GM23338 (cell line): ENCODE data around the gene DDR2. TPM values are rescaled to one million over a fixed set of nuclear protein-coding genes. Genes with fewer than 3 reads are reported as not detected.

ENCODE experiments used
- ATAC-seq: fragments of 200-7000 bp; cut with Tn5 transposase; 3 replicates; pipeline ENCODE4 v1.9.1; 2020
- DNase-seq: peaks from one replicate; pipeline ENCODE4 v3.0.0-alpha.2; 2015; ENCODE audit warnings: low spot score
- H2AFZ ChIP-seq: fragments of 200-600 bp; sonication (generic); 2 replicates; pipeline ENCODE4 v1.8.0; 2016; ENCODE audit warnings: antibody characterized with exemption, mild to moderate bottlenecking, moderate library complexity
- H3F3A ChIP-seq: fragments of 200-600 bp; sonication (generic); replicated peaks from 2 replicates; pipeline ENCODE4 v1.8.0; 2017; ENCODE audit warnings: antibody characterized with exemption, mixed run types, low read depth
- H3K27ac ChIP-seq: fragments of 200-600 bp; sonication (generic); 2 replicates; pipeline ENCODE4 v1.6.1; 2016; ENCODE audit warnings: low read depth
- H3K27me3 ChIP-seq: fragments of 200-600 bp; sonication (generic); 2 replicates; pipeline ENCODE4 v1.8.0; 2016; ENCODE audit warnings: mild to moderate bottlenecking, mixed run types, moderate library complexity; ENCODE audit not compliant: insufficient read depth
- H3K36me3 ChIP-seq: fragments of 200-600 bp; sonication (generic); 2 replicates; pipeline ENCODE4 v1.8.0; 2016; ENCODE audit warnings: mild to moderate bottlenecking; ENCODE audit not compliant: insufficient read depth
- H3K4me1 ChIP-seq: fragments of 200-600 bp; sonication (generic); 2 replicates; pipeline ENCODE4 v1.8.0; 2016; ENCODE audit warnings: mild to moderate bottlenecking, moderate library complexity; ENCODE audit not compliant: insufficient read depth
- H3K4me2 ChIP-seq: fragments of 200-600 bp; sonication (generic); 2 replicates; pipeline ENCODE4 v1.7.1; 2017; ENCODE audit warnings: mixed run types
- H3K4me3 ChIP-seq: fragments of 200-600 bp; sonication (generic); 2 replicates; pipeline ENCODE4 v1.6.1; 2016; ENCODE audit warnings: mixed run types
- H3K79me2 ChIP-seq: fragments of 200-600 bp; sonication (generic); replicated peaks from 2 replicates; pipeline ENCODE4 v1.8.0; 2017; ENCODE audit warnings: mild to moderate bottlenecking; ENCODE audit not compliant: insufficient read depth
- H3K9me2 ChIP-seq: fragments of 200-600 bp; sonication (generic); 2 replicates; pipeline ENCODE4 v1.8.0; 2017; ENCODE audit not compliant: insufficient read depth
- H4K20me1 ChIP-seq: fragments of 200-600 bp; sonication (generic); replicated peaks from 2 replicates; pipeline ENCODE4 v1.8.0; 2017; ENCODE audit warnings: mild to moderate bottlenecking; ENCODE audit not compliant: insufficient read depth
- H3K27ac Mint-ChIP-seq: 2 replicates; pipeline ENCODE4 v1.8.0; 2020; ENCODE audit warnings: inconsistent platforms, mild to moderate bottlenecking, moderate library complexity, mixed read lengths
- H3K27me3 Mint-ChIP-seq: 3 replicates; pipeline ENCODE4 v1.8.0; 2022; ENCODE audit warnings: low read depth, mild to moderate bottlenecking, moderate library complexity, mixed read lengths, inconsistent platforms; ENCODE audit not compliant: insufficient read depth, poor library complexity
- H3K36me3 Mint-ChIP-seq: 3 replicates; pipeline ENCODE4 v1.8.0; 2021; ENCODE audit warnings: low read depth, mild to moderate bottlenecking, inconsistent platforms, moderate library complexity, mixed read lengths
- H3K4me1 Mint-ChIP-seq: 3 replicates; pipeline ENCODE4 v1.8.0; 2020; ENCODE audit warnings: mild to moderate bottlenecking, inconsistent platforms, mixed read lengths
- H3K4me3 Mint-ChIP-seq: 3 replicates; pipeline ENCODE4 v1.8.0; 2021; ENCODE audit warnings: moderate library complexity, mild to moderate bottlenecking, inconsistent platforms, mixed read lengths
- H3K9me3 Mint-ChIP-seq: 3 replicates; pipeline ENCODE4 v1.8.0; 2020; ENCODE audit warnings: moderate library complexity, mild to moderate bottlenecking, inconsistent platforms, mixed read lengths
- CREB1 ChIP-seq: fragments of 250-450 bp; sonication (Bioruptor Pico); IDR thresholded peaks from 2 replicates; pipeline ENCODE4 v1.5.0; 2020; ENCODE audit warnings: low read depth, mild to moderate bottlenecking, moderate library complexity
- CTCF ChIP-seq, 2 experiments: fragments of 200-600 bp in 1 of 2; sonication (generic) in 1 of 2; conservative IDR thresholded peaks; 2 replicates each; pipeline versions ENCODE4 v1.5.1 to v1.6.1; 2016 to 2017; ENCODE audit warnings: antibody characterized with exemption in 2 of 2, low read depth in 2 of 2, mild to moderate bottlenecking in 2 of 2, moderate library complexity in 1 of 2
- ETS1 ChIP-seq: IDR thresholded peaks from 2 replicates; pipeline ENCODE4 v1.6.1; 2016; ENCODE audit warnings: antibody characterized with exemption
- EZH2 ChIP-seq: fragments of 200-600 bp; sonication (generic); IDR thresholded peaks from one replicate; pipeline ENCODE4 v1.8.0; 2017; ENCODE audit warnings: antibody characterized with exemption, mild to moderate bottlenecking, low read depth; ENCODE audit not compliant: unreplicated experiment
- EZH2phosphoT487 ChIP-seq: fragments of 200-600 bp; sonication (generic); IDR thresholded peaks from one replicate; pipeline ENCODE4 v1.8.1; 2018; ENCODE audit warnings: antibody characterized with exemption; ENCODE audit not compliant: unreplicated experiment
- JUNB ChIP-seq: IDR thresholded peaks from one replicate; pipeline ENCODE4 v1.6.1; 2016; ENCODE audit warnings: antibody characterized with exemption; ENCODE audit not compliant: unreplicated experiment
- NANOG ChIP-seq: IDR thresholded peaks from 2 replicates; pipeline ENCODE4 v1.6.1; 2016; ENCODE audit warnings: antibody characterized with exemption, borderline replicate concordance
- POLR2AphosphoS5 ChIP-seq: IDR thresholded peaks from 2 replicates; pipeline ENCODE4 v1.6.1; 2016; ENCODE audit warnings: antibody characterized with exemption, low read depth
- STAT1 ChIP-seq: IDR thresholded peaks from one replicate; pipeline ENCODE4 v1.6.1; 2016; ENCODE audit warnings: antibody characterized with exemption; ENCODE audit not compliant: unreplicated experiment
- ZNF114 ChIP-seq: fragments of 250-450 bp; sonication (Bioruptor Pico); IDR thresholded peaks from 2 replicates; pipeline ENCODE4 v1.5.0; 2020; ENCODE audit warnings: mild to moderate bottlenecking, moderate library complexity
- ZNF331 ChIP-seq: fragments of 250-450 bp; sonication (Bioruptor Pico); IDR thresholded peaks from 2 replicates; pipeline ENCODE4 v1.5.0; 2020; ENCODE audit warnings: low read depth, mild to moderate bottlenecking, moderate library complexity
- ZNF462 ChIP-seq: fragments of 250-450 bp; sonication (Bioruptor Pico); IDR thresholded peaks from 2 replicates; pipeline ENCODE4 v1.5.0; 2020; ENCODE audit warnings: mild to moderate bottlenecking, moderate library complexity
- polyA plus RNA-seq: library from polyadenylated mRNA; unstranded; fragments of >200 nt; fragmentation: Nextera tagmentation; extraction: Ambion mirVana; gene quantifications from 2 replicates; pipeline ENCODE4 v1.2.1, GENCODE V29; 2016
- total RNA-seq: library from RNA; depleted of rRNA; stranded (reverse); fragments of >200 nt; shearing (Covaris generic); gene quantifications from 2 replicates; pipeline ENCODE4 v1.2.3, GENCODE V29; 2014
- TF ChIP-seq, protein P1 (sequence below): IDR thresholded peaks from one replicate; pipeline ENCODE4 v1.6.1; 2018; ENCODE audit warnings: antibody characterized with exemption; ENCODE audit not compliant: unreplicated experiment

Gene DDR2
- total and polyA plus RNA-seq, 2 experiments from 2014 or later: 0.66 to 1.8 TPM

- no peak overlapping the region for H3K4me3 ChIP-seq
- H3K4me3 Mint-ChIP-seq: no peak overlapping the region
- TF ChIP-seq ZNF462 (no peak), ETS1 (no peak), NANOG (no peak), CTCF (conservative IDR thresholded peaks at IDR 0.05; ENCODE audit: low read depth in 2 of 2) (no peak), ZNF331 (CRISPR knock-in tag) (no peak), JUNB (no peak), EZH2phosphoT487 (no peak), EZH2 (no peak), ZNF114 (no peak), CREB1 (CRISPR knock-in tag) (no peak), POLR2AphosphoS5 (no peak), STAT1 (no peak)
- TF ChIP-seq, protein P1, sequence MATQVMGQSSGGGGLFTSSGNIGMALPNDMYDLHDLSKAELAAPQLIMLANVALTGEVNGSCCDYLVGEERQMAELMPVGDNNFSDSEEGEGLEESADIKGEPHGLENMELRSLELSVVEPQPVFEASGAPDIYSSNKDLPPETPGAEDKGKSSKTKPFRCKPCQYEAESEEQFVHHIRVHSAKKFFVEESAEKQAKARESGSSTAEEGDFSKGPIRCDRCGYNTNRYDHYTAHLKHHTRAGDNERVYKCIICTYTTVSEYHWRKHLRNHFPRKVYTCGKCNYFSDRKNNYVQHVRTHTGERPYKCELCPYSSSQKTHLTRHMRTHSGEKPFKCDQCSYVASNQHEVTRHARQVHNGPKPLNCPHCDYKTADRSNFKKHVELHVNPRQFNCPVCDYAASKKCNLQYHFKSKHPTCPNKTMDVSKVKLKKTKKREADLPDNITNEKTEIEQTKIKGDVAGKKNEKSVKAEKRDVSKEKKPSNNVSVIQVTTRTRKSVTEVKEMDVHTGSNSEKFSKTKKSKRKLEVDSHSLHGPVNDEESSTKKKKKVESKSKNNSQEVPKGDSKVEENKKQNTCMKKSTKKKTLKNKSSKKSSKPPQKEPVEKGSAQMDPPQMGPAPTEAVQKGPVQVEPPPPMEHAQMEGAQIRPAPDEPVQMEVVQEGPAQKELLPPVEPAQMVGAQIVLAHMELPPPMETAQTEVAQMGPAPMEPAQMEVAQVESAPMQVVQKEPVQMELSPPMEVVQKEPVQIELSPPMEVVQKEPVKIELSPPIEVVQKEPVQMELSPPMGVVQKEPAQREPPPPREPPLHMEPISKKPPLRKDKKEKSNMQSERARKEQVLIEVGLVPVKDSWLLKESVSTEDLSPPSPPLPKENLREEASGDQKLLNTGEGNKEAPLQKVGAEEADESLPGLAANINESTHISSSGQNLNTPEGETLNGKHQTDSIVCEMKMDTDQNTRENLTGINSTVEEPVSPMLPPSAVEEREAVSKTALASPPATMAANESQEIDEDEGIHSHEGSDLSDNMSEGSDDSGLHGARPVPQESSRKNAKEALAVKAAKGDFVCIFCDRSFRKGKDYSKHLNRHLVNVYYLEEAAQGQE: no peak
- H3K27ac ChIP-seq: no peak overlapping the region
- H3K4me1 Mint-ChIP-seq: no peaks in the 10 kb centered on the region
- H3K27ac Mint-ChIP-seq: no peak overlapping the region
- DNase-seq (no peak), ATAC-seq (no peak)
- H3F3A ChIP-seq: no peaks in the 10 kb centered on the region
- no peaks in the 10 kb centered on the region for H3K36me3 Mint-ChIP-seq
- H3K27me3 Mint-ChIP-seq: peaks cover 1% of the 10 kb centered on the region
- H3K27me3 ChIP-seq: no peaks in the 10 kb centered on the region
- no peaks in the 10 kb centered on the region for H3K9me2 ChIP-seq
- no peaks in the 10 kb centered on the region for H3K4me1 ChIP-seq
- no peak overlapping the region for H2AFZ ChIP-seq
- no peaks in the 10 kb centered on the region for H3K36me3 ChIP-seq
- no peak overlapping the region for H3K4me2 ChIP-seq
- H3K79me2 ChIP-seq: no peaks in the 10 kb centered on the region
- no peaks in the 10 kb centered on the region for H4K20me1 ChIP-seq
- no peaks in the 10 kb centered on the region for H3K9me3 Mint-ChIP-seq
Measured at GRCh38 chr1:162716552-162716951, 84.3 kb downstream of the DDR2 start.
